ENCODE data around the gene EFL1. TPM values are rescaled to one million over a fixed set of nuclear protein-coding genes. Genes with fewer than 3 reads are reported as not detected.

The EFL1 gene
- total and polyA plus RNA-seq, 2 of the 8 experiments (the other 6 are each of a cell fraction or from before 2014, with no cell fraction given): 10.8 to 31.5 TPM

DNA sequence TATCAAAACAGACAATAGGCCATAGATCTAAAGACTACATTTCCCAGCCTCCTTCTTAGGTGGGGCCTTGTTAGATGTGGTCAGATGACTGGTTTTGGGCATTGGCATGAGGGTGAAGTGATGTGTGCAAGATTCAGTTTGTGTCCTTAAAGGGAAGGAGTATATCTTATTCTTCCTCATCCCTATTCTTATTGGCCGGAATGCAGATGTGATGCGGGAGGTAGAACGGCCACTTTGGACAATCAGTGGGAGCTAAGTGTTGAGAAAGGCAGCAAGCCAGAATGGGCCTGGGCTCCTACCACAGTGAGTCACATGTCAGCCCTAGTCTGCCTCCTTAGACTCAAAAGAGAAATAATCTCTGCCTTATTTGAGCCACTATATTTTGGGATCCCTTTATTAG, 126.9 kb downstream of the EFL1 start:
- no peaks in the 10 kb centered on the region for H4K20me1 ChIP-seq (replicated peaks in 1 of 2; ENCODE audit: control insufficient read depth in 1 of 2, insufficient read depth in 2 of 2, low read length in 2 of 2)
- 100% methylated on average over 3 of the region's 3 CpGs; no CpG with 5 or more reads in 1 of the 2 experiments for WGBS, 2 experiments (ENCODE audit: extremely low coverage in 1 of 2, insufficient coverage in 1 of 2, insufficient read length in 1 of 2, insufficient replicate concordance in 2 of 2, low coverage in 1 of 2, low lambda C conversion rate in 2 of 2, missing lambda C conversion rate in 1 of 2)
- TF ChIP-seq EGR1 (IDR thresholded peaks at IDR 0.05; ENCODE audit: borderline replicate concordance, low read depth, low read length) (no peak), NRF1 (IDR thresholded peaks at IDR 0.05; ENCODE audit: low read depth, low read length) (no peak), JUN (IDR thresholded peaks at IDR 0.05; ENCODE audit: low read depth, low read length) (no peak), TEAD4 (IDR thresholded peaks at IDR 0.05; ENCODE audit: low read depth, low read length) (no peak), SIRT6 (IDR thresholded peaks at IDR 0.05; ENCODE audit: low read length) (no peak), SP1 (IDR thresholded peaks at IDR 0.05; ENCODE audit: low read depth, low read length) (no peak), BCL11A (IDR thresholded peaks at IDR 0.05; ENCODE audit: low read depth in 2 of 2, low read length in 2 of 2) (no peak), EP300 (IDR thresholded peaks at IDR 0.05; ENCODE audit: borderline replicate concordance in 1 of 2, low read depth in 2 of 2, low read length in 2 of 2) (no peak), EZH2 (IDR thresholded peaks at IDR 0.05; ENCODE audit: low read depth, low read length, severe bottlenecking) (no peak), FOSL1 (IDR thresholded peaks at IDR 0.05; ENCODE audit: insufficient read depth, low read depth, low read length) (no peak), CBX8 (IDR thresholded peaks at IDR 0.05; ENCODE audit: borderline replicate concordance, low read depth, low read length) (no peak), RXRA (IDR thresholded peaks at IDR 0.05; ENCODE audit: insufficient read depth, low read depth, low read length) (no peak)
- TF ChIP-seq, protein P1, sequence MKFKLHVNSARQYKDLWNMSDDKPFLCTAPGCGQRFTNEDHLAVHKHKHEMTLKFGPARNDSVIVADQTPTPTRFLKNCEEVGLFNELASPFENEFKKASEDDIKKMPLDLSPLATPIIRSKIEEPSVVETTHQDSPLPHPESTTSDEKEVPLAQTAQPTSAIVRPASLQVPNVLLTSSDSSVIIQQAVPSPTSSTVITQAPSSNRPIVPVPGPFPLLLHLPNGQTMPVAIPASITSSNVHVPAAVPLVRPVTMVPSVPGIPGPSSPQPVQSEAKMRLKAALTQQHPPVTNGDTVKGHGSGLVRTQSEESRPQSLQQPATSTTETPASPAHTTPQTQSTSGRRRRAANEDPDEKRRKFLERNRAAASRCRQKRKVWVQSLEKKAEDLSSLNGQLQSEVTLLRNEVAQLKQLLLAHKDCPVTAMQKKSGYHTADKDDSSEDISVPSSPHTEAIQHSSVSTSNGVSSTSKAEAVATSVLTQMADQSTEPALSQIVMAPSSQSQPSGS (IDR thresholded peaks at IDR 0.05; ENCODE audit: low read length): no peak

More for the DNA sequence above, 126.9 kb downstream of the EFL1 start:
- Histone ChIP-seq H3K23ac (ENCODE audit: insufficient read length) (no peak overlapping the region), H4K5ac (ENCODE audit: insufficient read length, low read depth, low read length) (no peak overlapping the region), H3K4ac (replicated peaks; ENCODE audit: insufficient read length, low read depth, low read length) (no peak overlapping the region), H3K9me3 (ENCODE audit: insufficient read depth in 2 of 2, low read depth in 1 of 2, low read length in 1 of 2) (no peaks in the 10 kb centered on the region), H2BK120ac (replicated peaks; ENCODE audit: low read depth, low read length) (no peak overlapping the region), H3K23me2 (ENCODE audit: low read depth, low read length) (no peaks in the 10 kb centered on the region), H3K79me1 (ENCODE audit: low read depth, low read length) (no peaks in the 10 kb centered on the region), H3K36me3 (ENCODE audit: control insufficient read depth in 2 of 4, insufficient read depth in 4 of 4, low read length in 3 of 4) (peaks cover 0 to 13% (median 11%) of the 10 kb centered on the region in 4 experiments; a peak in 5 of 8 replicates), H3K4me3 (ENCODE audit: extremely low read depth in 1 of 4, insufficient read depth in 2 of 4, low read depth in 3 of 4, low read length in 4 of 4) (no peak overlapping the region), H3K4me2 (ENCODE audit: insufficient read depth in 1 of 2, low read depth in 2 of 2, low read length in 2 of 2) (no peak overlapping the region), H3K18ac (ENCODE audit: extremely low read depth, low read length) (no peak overlapping the region), H3K27ac (ENCODE audit: low read depth, low read length) (no peak overlapping the region), H3K27me3 (replicated peaks in 1 of 4; ENCODE audit: control insufficient read depth in 3 of 4, extremely low read depth in 1 of 4, insufficient read depth in 3 of 4, low read length in 3 of 4) (no peaks in the 10 kb centered on the region), H3K4me1 (replicated peaks in 1 of 4; ENCODE audit: control insufficient read depth in 3 of 4, insufficient read depth in 4 of 4, low read length in 3 of 4) (no peaks in the 10 kb centered on the region), H2AFZ (ENCODE audit: low read length) (no peak overlapping the region), H2BK5ac (ENCODE audit: low read depth, low read length) (no peak overlapping the region), H4K8ac (ENCODE audit: extremely low read depth, insufficient read depth, low read length) (no peak overlapping the region; the same call in 1 of the 2 replicates), H3K9ac (replicated peaks in 1 of 4; ENCODE audit: extremely low read depth in 1 of 4, low read depth in 3 of 4, low read length in 3 of 4) (no peak overlapping the region), H2BK15ac (ENCODE audit: low read length) (no peak overlapping the region), H3K56ac (replicated peaks; ENCODE audit: insufficient read length, low read depth, low read length) (no peak overlapping the region), H2BK20ac (ENCODE audit: low read length) (no peak overlapping the region), H2AK5ac (ENCODE audit: low read depth, low read length) (no peak overlapping the region), H3K79me2 (ENCODE audit: control insufficient read depth in 1 of 2, insufficient read depth in 2 of 2, low read length in 2 of 2) (no peaks in the 10 kb centered on the region), H2BK12ac (ENCODE audit: low read depth, low read length) (no peak overlapping the region), H3K14ac (ENCODE audit: insufficient read length) (no peak overlapping the region), H4K91ac (replicated peaks; ENCODE audit: insufficient read length, low read length) (no peak overlapping the region)
- DNase-seq (ENCODE audit: low read depth in 1 of 2, low spot score in 2 of 2): no peak
- POLR2A ChIA-PET (ENCODE audit: partially characterized antibody): interaction anchor here (0.6 kb wide), 1 partner anchor 149 kb away, joined by 3 read pairs; no protein-coding TSS in a partner anchor
- FAIRE-seq: no peak
- CTCF ChIA-PET (ENCODE audit: partially characterized antibody): interaction anchor here (0.6 to 4.0 kb wide), 11 partner anchors 8 to 725 kb away, joined by 3 to 12 read pairs (median 5); no protein-coding TSS in a partner anchor
